Fibroblast of lung (primary cell): ENCODE data around the gene ENTPD3.

Experiments
- CTCF ChIP-seq, 2 donors: IDR thresholded peaks in 1 of 2; conservative IDR thresholded peaks in 1 of 2; 1 replicate in 1 of 2; 2 replicates in 1 of 2; pipeline ENCODE4 v1.5.1; 2011 to 2012; ENCODE audit warnings: low read length in 2 of 2, control low read depth in 1 of 2, inconsistent platforms in 1 of 2, low read depth in 1 of 2, mild to moderate bottlenecking in 1 of 2
- EZH2 ChIP-seq: IDR thresholded peaks from 2 replicates; pipeline ENCODE4 v1.5.1; 2012; ENCODE audit warnings: low read length, control low read depth, mild to moderate bottlenecking; ENCODE audit errors: missing control alignments

- TF ChIP-seq CTCF (conservative IDR thresholded peaks at IDR 0.05 in 1 of 2, IDR thresholded peaks at IDR 0.05 in 1 of 2; ENCODE audit: low read depth in 1 of 2, low read length in 2 of 2): no peak
- TF ChIP-seq EZH2: no peak
These were observed 891 bp downstream of the ENTPD3 start for GRCh38 chr3:40387895-40388254.
